WTC11 (cell line): ENCODE measurements around the gene TCF12. TPM values are rescaled to one million over a fixed set of nuclear protein-coding genes. Genes with fewer than 3 reads are reported as not detected.

ENCODE experiments used
- ATAC-seq: fragments of 200-7000 bp; cut with Tn5 transposase; 2 replicates; pipeline ENCODE4 v1.10.0; 2021; ENCODE audit warnings: mild to moderate bottlenecking, moderate library complexity
- CTCF ChIA-PET: fragments of 300-600 bp; sonication (Branson Sonifier 250); formaldehyde crosslinking; loops from one replicate; lab custom pipeline; 2021; ENCODE audit warnings: antibody characterized with exemption; lab: Charles Lee
- POLR2A ChIA-PET: fragments of 350-600 bp; sonication (Branson Sonifier 250); formaldehyde crosslinking; loops from one replicate; lab custom pipeline; 2021; ENCODE audit warnings: antibody characterized with exemption; lab: Charles Lee
- DNase-seq: peaks from one replicate; pipeline ENCODE4 v3.0.0; 2021; ENCODE audit warnings: low spot score
- H3K27ac Mint-ChIP-seq: 2 replicates; pipeline ENCODE4 v1.8.0; 2021; ENCODE audit warnings: mixed read lengths
- H3K27me3 Mint-ChIP-seq: 2 replicates; pipeline ENCODE4 v1.8.0; 2021; ENCODE audit warnings: low read depth, mild to moderate bottlenecking, moderate library complexity, mixed read lengths
- H3K36me3 Mint-ChIP-seq: 2 replicates; pipeline ENCODE4 v1.8.0; 2021; ENCODE audit warnings: mixed read lengths
- H3K4me1 Mint-ChIP-seq: 2 replicates; pipeline ENCODE4 v1.8.0; 2022; ENCODE audit warnings: mixed read lengths
- H3K4me3 Mint-ChIP-seq: 2 replicates; pipeline ENCODE4 v1.8.0; 2021; ENCODE audit warnings: mild to moderate bottlenecking, moderate library complexity, mixed read lengths
- H3K9me3 Mint-ChIP-seq: 2 replicates; pipeline ENCODE4 v1.8.0; 2021; ENCODE audit warnings: mixed read lengths
- CREM ChIP-seq: sonication (generic); formaldehyde crosslinking; IDR thresholded peaks from 2 replicates; pipeline ENCODE4 v1.8.1; 2022; ENCODE audit warnings: mild to moderate bottlenecking, missing genetic modification reagents, moderate library complexity
- CTCF ChIP-seq: fragments of 200-600 bp; IDR thresholded peaks from 2 replicates; pipeline ENCODE4 v1.8.0; 2022; ENCODE audit warnings: antibody characterized with exemption
- ETV6 ChIP-seq: sonication (generic); formaldehyde crosslinking; IDR thresholded peaks from 2 replicates; pipeline ENCODE4 v1.8.1; 2022; ENCODE audit warnings: mild to moderate bottlenecking, missing genetic modification reagents
- GABPB1 ChIP-seq: sonication (generic); formaldehyde crosslinking; IDR thresholded peaks from 2 replicates; pipeline ENCODE4 v1.8.1; 2023; ENCODE audit warnings: mild to moderate bottlenecking, missing genetic modification reagents
- GRHL2 ChIP-seq: fragments of 250-450 bp; sonication (Bioruptor Pico); IDR thresholded peaks from 2 replicates; pipeline ENCODE4 v1.8.0; 2022; ENCODE audit warnings: mild to moderate bottlenecking, moderate library complexity; ENCODE audit not compliant: insufficient replicate concordance, severe bottlenecking
- KAT7 ChIP-seq: sonication (generic); formaldehyde crosslinking; IDR thresholded peaks from 2 replicates; pipeline ENCODE4 v1.8.1; 2023; ENCODE audit warnings: missing genetic modification reagents, mild to moderate bottlenecking, borderline replicate concordance
- MYBL2 ChIP-seq: sonication (generic); formaldehyde crosslinking; IDR thresholded peaks from 2 replicates; pipeline ENCODE4 v1.8.1; 2023; ENCODE audit warnings: mild to moderate bottlenecking, moderate library complexity, missing genetic modification reagents
- SMAD4 ChIP-seq: sonication (generic); formaldehyde crosslinking; IDR thresholded peaks from 2 replicates; pipeline ENCODE4 v1.8.0; 2022; ENCODE audit warnings: mild to moderate bottlenecking, missing genetic modification reagents
- SOX15 ChIP-seq: fragments of 250-450 bp; sonication (Bioruptor Pico); IDR thresholded peaks from 2 replicates; pipeline ENCODE4 v1.9.0; 2021; ENCODE audit warnings: mild to moderate bottlenecking
- ZBTB21 ChIP-seq: sonication (generic); formaldehyde crosslinking; IDR thresholded peaks from 2 replicates; pipeline ENCODE4 v1.8.1; 2023; ENCODE audit warnings: mild to moderate bottlenecking, missing genetic modification reagents, borderline replicate concordance
- ZNF219 ChIP-seq: sonication (generic); formaldehyde crosslinking; IDR thresholded peaks from 2 replicates; pipeline ENCODE4 v1.8.0; 2023; ENCODE audit warnings: missing genetic modification reagents, mild to moderate bottlenecking, borderline replicate concordance
- ZNF263 ChIP-seq: sonication (generic); formaldehyde crosslinking; IDR thresholded peaks from 2 replicates; pipeline ENCODE4 v1.8.1; 2022; ENCODE audit warnings: low read depth, mild to moderate bottlenecking, moderate library complexity, missing genetic modification reagents
- ZNF416 ChIP-seq: fragments of 250-450 bp; sonication (Bioruptor Pico); IDR thresholded peaks from 2 replicates; pipeline ENCODE4 v1.9.0; 2021; ENCODE audit warnings: mild to moderate bottlenecking, inconsistent platforms
- ZNF425 ChIP-seq: fragments of 250-450 bp; sonication (Bioruptor Pico); conservative IDR thresholded peaks from 2 replicates; pipeline ENCODE4 v1.9.0; 2021; ENCODE audit warnings: mild to moderate bottlenecking
- total RNA-seq: library from RNA; stranded (reverse); gene quantifications from 3 replicates; pipeline ENCODE4 v1.2.3, GENCODE V29; 2021
- TF ChIP-seq, protein P1 (sequence below): fragments of 250-450 bp; sonication (Bioruptor Pico); IDR thresholded peaks from 2 replicates; pipeline ENCODE4 v1.9.0; 2021; ENCODE audit warnings: mild to moderate bottlenecking
- TF ChIP-seq, protein P2 (sequence below): sonication (generic); formaldehyde crosslinking; IDR thresholded peaks from 2 replicates; pipeline ENCODE4 v1.8.1; 2023; ENCODE audit warnings: mild to moderate bottlenecking, missing genetic modification reagents, moderate library complexity

Gene TCF12
- total RNA-seq, 1 experiment from 2014 or later, result 73.2 TPM

GRCh38 chr15:57135800-57136199 lies 217.4 kb downstream of the TCF12 start (continued):
- TF ChIP-seq CREM (CRISPR knock-in tag) (no peak), ZNF219 (no peak), KAT7 (no peak), SOX15 (CRISPR knock-in tag) (no peak), SMAD4 (CRISPR knock-in tag) (no peak), ZBTB21 (no peak), ZNF425 (no peak)

DNA sequence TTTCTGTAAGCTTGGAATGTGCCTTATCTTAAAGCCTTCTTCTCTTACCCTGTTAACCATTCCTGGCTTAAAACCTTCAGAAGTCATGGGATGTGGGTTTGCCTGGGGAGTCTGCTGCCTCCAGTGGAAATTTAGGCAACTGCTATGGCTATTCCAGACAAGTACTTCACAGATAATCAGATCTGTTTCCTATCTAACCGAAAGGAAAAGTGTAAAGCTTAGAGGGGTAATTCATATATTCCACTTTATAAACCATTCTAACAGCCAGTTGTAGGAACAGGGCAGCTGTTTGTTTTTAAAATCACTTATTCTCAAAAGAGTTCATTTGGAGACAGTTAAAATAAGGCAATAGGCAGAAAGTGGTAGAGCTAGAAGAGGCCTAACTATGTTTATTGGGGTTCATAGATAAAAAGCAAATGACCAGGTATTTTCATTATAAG lies 219.9 kb downstream of the TCF12 start:
- Mint-ChIP-seq H3K4me3 (no peak overlapping the region), H3K36me3 (no peaks in the 10 kb centered on the region), H3K9me3 (no peaks in the 10 kb centered on the region), H3K27me3 (no peaks in the 10 kb centered on the region), H3K27ac (no peak overlapping the region), H3K4me1 (peaks cover 38% of the 10 kb centered on the region)
- TF ChIP-seq CTCF (peak; percentile 63), ZNF263 (no peak)
- CTCF ChIA-PET, result interaction anchor here (0.6 to 2.0 kb wide), 28 partner anchors 9 to 445 kb away, joined by 3 to 17 read pairs (median 4); partner anchors contain the start of gene TCF12
- POLR2A ChIA-PET, result no interaction called here
- peak; percentile 51 for DNase-seq
- ATAC-seq, result peak; percentile 97

DNA sequence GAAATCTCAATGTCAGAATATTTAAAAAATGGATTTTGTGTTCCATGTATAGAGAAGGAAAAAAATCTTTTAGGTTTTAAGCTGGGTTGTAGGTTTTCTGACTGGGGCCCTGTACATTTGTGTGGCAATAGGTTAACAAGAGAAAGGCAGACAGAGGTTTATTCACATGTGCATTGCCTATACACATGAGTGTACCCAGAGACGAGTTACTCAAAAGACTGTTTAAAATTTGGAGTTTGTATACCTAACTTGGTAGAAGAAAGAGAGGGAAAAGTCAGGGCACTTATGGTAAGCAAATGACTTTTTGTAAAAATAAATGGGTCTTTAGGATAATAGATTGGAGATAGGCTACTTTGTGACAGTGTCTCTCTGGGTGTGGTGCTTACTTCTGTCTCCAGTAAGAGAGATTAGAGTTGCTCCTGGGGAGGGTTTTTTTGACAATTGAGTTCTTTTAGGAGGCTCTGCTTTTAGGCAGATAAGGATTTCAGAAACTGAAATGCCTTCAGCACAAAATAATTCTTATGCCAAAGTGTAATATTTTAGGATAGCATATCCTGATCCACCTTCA lies 225.2 kb downstream of the TCF12 start:
- Mint-ChIP-seq H3K4me3 (no peak overlapping the region), H3K9me3 (no peaks in the 10 kb centered on the region), H3K36me3 (no peaks in the 10 kb centered on the region), H3K4me1 (peaks cover 13% of the 10 kb centered on the region), H3K27ac (0 out of 2 replicates have a peak overlapping the region, but pooled peaks have one; percentile 3), H3K27me3 (no peaks in the 10 kb centered on the region)
- CTCF ChIA-PET, result no interaction called here
- POLR2A ChIA-PET, result no interaction called here
- no peak for ATAC-seq
- DNase-seq, result no peak
- no peak for TF ChIP-seq ZNF416 (CRISPR knock-in tag)
- no peak for TF ChIP-seq MYBL2 (CRISPR knock-in tag)
- TF ChIP-seq, protein P1, sequence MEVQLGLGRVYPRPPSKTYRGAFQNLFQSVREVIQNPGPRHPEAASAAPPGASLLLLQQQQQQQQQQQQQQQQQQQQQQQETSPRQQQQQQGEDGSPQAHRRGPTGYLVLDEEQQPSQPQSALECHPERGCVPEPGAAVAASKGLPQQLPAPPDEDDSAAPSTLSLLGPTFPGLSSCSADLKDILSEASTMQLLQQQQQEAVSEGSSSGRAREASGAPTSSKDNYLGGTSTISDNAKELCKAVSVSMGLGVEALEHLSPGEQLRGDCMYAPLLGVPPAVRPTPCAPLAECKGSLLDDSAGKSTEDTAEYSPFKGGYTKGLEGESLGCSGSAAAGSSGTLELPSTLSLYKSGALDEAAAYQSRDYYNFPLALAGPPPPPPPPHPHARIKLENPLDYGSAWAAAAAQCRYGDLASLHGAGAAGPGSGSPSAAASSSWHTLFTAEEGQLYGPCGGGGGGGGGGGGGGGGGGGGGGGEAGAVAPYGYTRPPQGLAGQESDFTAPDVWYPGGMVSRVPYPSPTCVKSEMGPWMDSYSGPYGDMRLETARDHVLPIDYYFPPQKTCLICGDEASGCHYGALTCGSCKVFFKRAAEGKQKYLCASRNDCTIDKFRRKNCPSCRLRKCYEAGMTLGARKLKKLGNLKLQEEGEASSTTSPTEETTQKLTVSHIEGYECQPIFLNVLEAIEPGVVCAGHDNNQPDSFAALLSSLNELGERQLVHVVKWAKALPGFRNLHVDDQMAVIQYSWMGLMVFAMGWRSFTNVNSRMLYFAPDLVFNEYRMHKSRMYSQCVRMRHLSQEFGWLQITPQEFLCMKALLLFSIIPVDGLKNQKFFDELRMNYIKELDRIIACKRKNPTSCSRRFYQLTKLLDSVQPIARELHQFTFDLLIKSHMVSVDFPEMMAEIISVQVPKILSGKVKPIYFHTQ, result no peak
- TF ChIP-seq GRHL2, result no peak
- TF ChIP-seq, protein P2, sequence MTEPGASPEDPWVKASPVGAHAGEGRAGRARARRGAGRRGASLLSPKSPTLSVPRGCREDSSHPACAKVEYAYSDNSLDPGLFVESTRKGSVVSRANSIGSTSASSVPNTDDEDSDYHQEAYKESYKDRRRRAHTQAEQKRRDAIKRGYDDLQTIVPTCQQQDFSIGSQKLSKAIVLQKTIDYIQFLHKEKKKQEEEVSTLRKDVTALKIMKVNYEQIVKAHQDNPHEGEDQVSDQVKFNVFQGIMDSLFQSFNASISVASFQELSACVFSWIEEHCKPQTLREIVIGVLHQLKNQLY, result no peak
- no peak for TF ChIP-seq ETV6 (CRISPR knock-in tag)
- no peak for TF ChIP-seq GABPB1 (CRISPR knock-in tag)
- TF ChIP-seq, all 79 proteins: peak for 0
